ENCODE results near the gene ATP8B2. TPM values are rescaled to one million over a fixed set of nuclear protein-coding genes. Genes with fewer than 3 reads are reported as not detected.
"Not testable (repeated sequence)": the region's sequence is repeated elsewhere in the genome, so short reads cannot be mapped to it uniquely, and the experiment has no call there.

ATP8B2 gene
- total RNA-seq, 2 donors from 2014 or later, result 34.1 to 41.5 TPM

DNA sequence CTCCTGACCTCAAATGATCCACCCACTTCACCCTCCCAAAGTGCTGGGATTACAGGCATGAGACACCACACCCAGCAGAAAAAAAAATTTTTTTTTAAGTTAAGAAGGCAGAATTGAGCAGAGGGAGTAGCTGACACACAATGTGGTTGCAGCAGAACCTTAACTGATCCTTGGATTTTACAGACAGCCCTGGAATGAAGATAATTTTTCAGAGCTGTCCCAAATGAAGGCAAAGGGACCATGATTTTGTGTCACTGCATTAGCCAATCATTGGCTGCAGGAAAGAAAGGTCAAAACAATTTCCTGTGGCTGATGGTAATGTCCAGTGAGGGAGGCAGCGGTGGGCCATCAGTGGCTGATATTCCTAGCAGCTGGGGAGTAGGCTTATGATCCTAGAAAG, 23.7 kb upstream of the ATP8B2 start:
- 100% methylated on average over 1 of the region's 1 CpG for whole genome bisulfite sequencing, 2 experiments (ENCODE audit: insufficient coverage in 1 of 2, insufficient read length in 1 of 2)
- H3K27me3 ChIP-seq (ENCODE audit: control insufficient read depth, insufficient read depth, low read length, poor library complexity, severe bottlenecking), result no peaks in the 10 kb centered on the region
- H3K4me1 Mint-ChIP-seq, result no peaks in the 10 kb centered on the region
- H3K4me3 Mint-ChIP-seq, result no peak overlapping the region
- H3K36me3 ChIP-seq (ENCODE audit: control insufficient read depth, insufficient read depth, low read length), result no peaks in the 10 kb centered on the region
- no peak overlapping the region for H3K4me3 ChIP-seq (ENCODE audit: low read length)
- H3K36me3 Mint-ChIP-seq (ENCODE audit: low read depth), result no peaks in the 10 kb centered on the region
- no peaks in the 10 kb centered on the region for H3K4me1 ChIP-seq (ENCODE audit: control insufficient read depth, insufficient read depth, low read length)
- peaks cover 8% of the 10 kb centered on the region for H3K27me3 Mint-ChIP-seq (ENCODE audit: insufficient read depth)
- TF ChIP-seq, protein P1, sequence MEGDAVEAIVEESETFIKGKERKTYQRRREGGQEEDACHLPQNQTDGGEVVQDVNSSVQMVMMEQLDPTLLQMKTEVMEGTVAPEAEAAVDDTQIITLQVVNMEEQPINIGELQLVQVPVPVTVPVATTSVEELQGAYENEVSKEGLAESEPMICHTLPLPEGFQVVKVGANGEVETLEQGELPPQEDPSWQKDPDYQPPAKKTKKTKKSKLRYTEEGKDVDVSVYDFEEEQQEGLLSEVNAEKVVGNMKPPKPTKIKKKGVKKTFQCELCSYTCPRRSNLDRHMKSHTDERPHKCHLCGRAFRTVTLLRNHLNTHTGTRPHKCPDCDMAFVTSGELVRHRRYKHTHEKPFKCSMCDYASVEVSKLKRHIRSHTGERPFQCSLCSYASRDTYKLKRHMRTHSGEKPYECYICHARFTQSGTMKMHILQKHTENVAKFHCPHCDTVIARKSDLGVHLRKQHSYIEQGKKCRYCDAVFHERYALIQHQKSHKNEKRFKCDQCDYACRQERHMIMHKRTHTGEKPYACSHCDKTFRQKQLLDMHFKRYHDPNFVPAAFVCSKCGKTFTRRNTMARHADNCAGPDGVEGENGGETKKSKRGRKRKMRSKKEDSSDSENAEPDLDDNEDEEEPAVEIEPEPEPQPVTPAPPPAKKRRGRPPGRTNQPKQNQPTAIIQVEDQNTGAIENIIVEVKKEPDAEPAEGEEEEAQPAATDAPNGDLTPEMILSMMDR (conservative IDR thresholded peaks at IDR 0.05), result no peak
- H3K27ac Mint-ChIP-seq, result no peak overlapping the region
- H3K9me3 ChIP-seq (ENCODE audit: control insufficient read depth, low read length), result no peaks in the 10 kb centered on the region
- DNase-seq, result no peak
- H3K9ac ChIP-seq (ENCODE audit: extremely low read depth, low read length, poor library complexity, severe bottlenecking), result no peak overlapping the region
- no peak overlapping the region for H3K27ac ChIP-seq (ENCODE audit: low read depth, low read length)
- H3K9me3 Mint-ChIP-seq, result peaks cover 5% of the 10 kb centered on the region

DNA sequence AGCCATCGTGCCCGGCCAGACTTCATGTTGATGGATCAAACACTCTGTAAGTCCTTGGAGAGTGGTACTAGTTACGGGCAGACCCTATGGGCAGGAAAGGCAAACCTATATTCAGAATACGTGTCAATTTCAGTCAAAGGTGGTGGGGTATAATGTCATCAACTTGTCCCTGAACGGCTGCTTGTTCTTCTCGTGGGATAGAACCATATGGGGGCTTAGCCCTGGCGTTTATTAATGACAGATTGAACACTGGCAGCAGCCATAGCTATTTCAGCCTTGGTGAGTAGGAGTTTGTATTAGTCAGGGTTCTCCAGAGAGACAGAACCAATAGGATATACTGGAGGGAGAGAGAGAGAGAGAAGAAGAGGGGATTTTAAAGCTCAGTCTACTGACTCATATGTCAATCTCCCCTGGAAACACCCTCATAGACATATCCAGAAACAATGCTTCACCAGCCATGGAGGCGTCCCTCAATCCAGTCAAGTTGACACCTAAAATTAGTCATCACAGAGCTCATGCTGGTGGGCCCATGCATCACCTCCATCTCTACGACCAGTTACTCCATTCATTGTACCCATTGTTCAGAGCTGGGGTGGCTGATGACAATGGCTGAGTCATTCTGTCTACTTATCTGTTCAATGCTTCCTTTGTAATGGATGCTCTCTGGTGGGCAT, 20.5 kb upstream of the ATP8B2 start:
- Histone ChIP-seq H3K36me3 (ENCODE audit: control insufficient read depth, insufficient read depth, low read length) (no peaks in the 10 kb centered on the region), H3K27me3 (ENCODE audit: control insufficient read depth, insufficient read depth, low read length, poor library complexity, severe bottlenecking) (no peaks in the 10 kb centered on the region), H3K9me3 (ENCODE audit: control insufficient read depth, low read length) (no peaks in the 10 kb centered on the region), H3K4me1 (ENCODE audit: control insufficient read depth, insufficient read depth, low read length) (no peaks in the 10 kb centered on the region), H3K4me3 (ENCODE audit: low read length) (no peak overlapping the region), H3K9ac (ENCODE audit: extremely low read depth, low read length, poor library complexity, severe bottlenecking) (no peak overlapping the region), H3K27ac (ENCODE audit: low read depth, low read length) (no peak overlapping the region)
- WGBS, 2 experiments (ENCODE audit: insufficient coverage in 1 of 2, insufficient read length in 1 of 2), result 87 to 91% methylated on average over 8 to 9 of the region's 9 CpGs
- TF ChIP-seq, protein P1 (conservative IDR thresholded peaks at IDR 0.05), result no peak
- Mint-ChIP-seq H3K27me3 (ENCODE audit: insufficient read depth) (peaks cover 11% of the 10 kb centered on the region), H3K27ac (no peak overlapping the region), H3K9me3 (peaks cover 3% of the 10 kb centered on the region), H3K4me1 (no peaks in the 10 kb centered on the region), H3K4me3 (no peak overlapping the region), H3K36me3 (ENCODE audit: low read depth) (no peaks in the 10 kb centered on the region)
- no peak for DNase-seq

DNA sequence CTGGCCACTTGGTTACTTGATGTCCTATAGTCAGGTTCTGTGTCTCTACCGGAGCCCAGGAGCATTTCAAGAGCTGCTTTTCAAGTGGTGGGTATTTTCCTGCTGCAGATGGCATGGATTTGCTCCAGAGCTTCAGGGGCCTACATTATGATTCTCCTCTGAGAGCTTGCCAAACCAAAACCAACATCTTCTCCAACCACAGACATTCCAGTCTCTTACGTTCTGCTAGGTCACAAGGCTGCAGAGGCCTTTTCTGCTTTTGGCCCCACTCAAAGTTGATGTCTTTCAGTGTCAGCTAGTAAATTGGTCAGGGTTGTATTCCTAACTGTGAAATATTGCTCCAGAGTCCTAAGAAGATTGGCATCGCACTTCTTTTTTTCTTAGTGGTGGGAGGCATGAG, 19.2 kb upstream of the ATP8B2 start:
- Histone ChIP-seq H3K27me3 (ENCODE audit: control insufficient read depth, insufficient read depth, low read length, poor library complexity, severe bottlenecking) (no peaks in the 10 kb centered on the region), H3K27ac (ENCODE audit: low read depth, low read length) (no peak overlapping the region), H3K4me3 (ENCODE audit: low read length) (no peak overlapping the region), H3K9ac (ENCODE audit: extremely low read depth, low read length, poor library complexity, severe bottlenecking) (no peak overlapping the region), H3K4me1 (ENCODE audit: control insufficient read depth, insufficient read depth, low read length) (no peaks in the 10 kb centered on the region), H3K9me3 (ENCODE audit: control insufficient read depth, low read length) (no peaks in the 10 kb centered on the region), H3K36me3 (ENCODE audit: control insufficient read depth, insufficient read depth, low read length) (no peaks in the 10 kb centered on the region)
- no peak for DNase-seq
- TF ChIP-seq, protein P1 (conservative IDR thresholded peaks at IDR 0.05), result no peak
- 93 to 94% methylated on average over 3 of the region's 3 CpGs for WGBS, 2 experiments (ENCODE audit: insufficient coverage in 1 of 2, insufficient read length in 1 of 2)
- Mint-ChIP-seq H3K27ac (no peak overlapping the region), H3K36me3 (ENCODE audit: low read depth) (no peaks in the 10 kb centered on the region), H3K9me3 (peaks cover 3% of the 10 kb centered on the region), H3K4me3 (no peak overlapping the region), H3K4me1 (no peaks in the 10 kb centered on the region), H3K27me3 (ENCODE audit: insufficient read depth) (peaks cover 11% of the 10 kb centered on the region)

DNA sequence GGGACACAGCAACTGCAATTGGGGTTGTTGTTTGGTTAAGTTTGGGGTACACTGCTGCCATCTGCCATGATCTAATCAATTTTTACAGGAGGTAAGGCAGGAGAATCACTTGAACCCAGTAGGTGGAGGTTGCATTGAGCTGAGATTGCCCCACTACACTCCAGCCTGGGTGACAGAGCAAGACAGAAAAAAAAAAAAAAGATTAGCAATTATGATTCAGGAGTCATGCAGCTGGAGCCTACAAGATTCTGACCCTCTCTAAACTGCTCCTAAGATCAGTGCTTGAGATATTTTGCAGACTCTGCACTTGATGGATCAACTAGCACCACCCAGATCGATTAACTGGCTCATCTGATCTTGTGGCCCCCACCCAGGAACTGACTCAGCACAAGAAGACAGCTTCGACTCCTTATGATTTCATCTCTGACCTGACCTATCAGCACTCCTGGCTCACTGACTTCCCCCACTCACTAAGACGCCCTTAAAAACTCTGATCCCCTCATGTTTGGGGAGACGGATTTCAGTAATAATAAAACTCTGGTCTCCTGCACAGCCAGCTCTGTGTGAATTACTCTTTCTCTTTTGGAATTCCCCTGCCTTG, 17.6 kb upstream of the ATP8B2 start:
- 89 to 97% methylated on average over 4 of the region's 4 CpGs for WGBS, 2 experiments (ENCODE audit: insufficient coverage in 1 of 2, insufficient read length in 1 of 2)
- not testable (repeated sequence) for H3K4me3 Mint-ChIP-seq; H3K36me3 Mint-ChIP-seq (ENCODE audit: low read depth); H3K4me1 ChIP-seq (ENCODE audit: control insufficient read depth, insufficient read depth, low read length); H3K9ac ChIP-seq (ENCODE audit: extremely low read depth, low read length, poor library complexity, severe bottlenecking); H3K27ac Mint-ChIP-seq; DNase-seq; H3K36me3 ChIP-seq (ENCODE audit: control insufficient read depth, insufficient read depth, low read length); H3K9me3 Mint-ChIP-seq; H3K27me3 ChIP-seq (ENCODE audit: control insufficient read depth, insufficient read depth, low read length, poor library complexity, severe bottlenecking); H3K27ac ChIP-seq (ENCODE audit: low read depth, low read length); H3K4me1 Mint-ChIP-seq; H3K9me3 ChIP-seq (ENCODE audit: control insufficient read depth, low read length); H3K4me3 ChIP-seq (ENCODE audit: low read length)
- H3K27me3 Mint-ChIP-seq (ENCODE audit: insufficient read depth), result peaks cover 13% of the 10 kb centered on the region

DNA sequence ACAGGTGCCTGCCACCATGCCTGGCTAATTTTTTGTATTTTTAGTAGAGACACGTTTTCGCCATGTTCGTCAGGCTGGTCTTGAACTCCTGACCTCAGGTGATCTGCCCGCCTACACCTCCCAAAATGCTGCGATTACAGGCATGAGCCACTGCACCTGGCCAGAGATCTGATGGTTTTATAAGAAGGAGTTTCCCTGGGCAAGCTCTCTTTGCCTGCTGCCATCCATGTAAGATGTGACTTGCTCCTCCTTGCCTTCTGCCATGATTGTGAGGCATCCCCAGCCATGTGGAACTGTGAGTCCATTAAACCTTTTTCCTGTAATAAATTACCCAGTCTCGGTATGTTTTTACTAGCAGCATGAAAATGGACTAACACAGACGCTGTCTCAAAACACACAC, 16.2 kb upstream of the ATP8B2 start:
- peaks cover 13% of the 10 kb centered on the region for H3K27me3 Mint-ChIP-seq (ENCODE audit: insufficient read depth)
- H3K9me3 ChIP-seq (ENCODE audit: control insufficient read depth, low read length); H3K4me1 ChIP-seq (ENCODE audit: control insufficient read depth, insufficient read depth, low read length); H3K36me3 ChIP-seq (ENCODE audit: control insufficient read depth, insufficient read depth, low read length); H3K9ac ChIP-seq (ENCODE audit: extremely low read depth, low read length, poor library complexity, severe bottlenecking); H3K4me3 Mint-ChIP-seq; H3K4me1 Mint-ChIP-seq; H3K27ac ChIP-seq (ENCODE audit: low read depth, low read length); H3K27me3 ChIP-seq (ENCODE audit: control insufficient read depth, insufficient read depth, low read length, poor library complexity, severe bottlenecking); H3K9me3 Mint-ChIP-seq; DNase-seq; H3K36me3 Mint-ChIP-seq (ENCODE audit: low read depth); H3K27ac Mint-ChIP-seq; H3K4me3 ChIP-seq (ENCODE audit: low read length): not testable (repeated sequence)
- 89 to 92% methylated on average over 5 to 7 of the region's 7 CpGs for WGBS, 2 experiments (ENCODE audit: insufficient coverage in 1 of 2, insufficient read length in 1 of 2)
